Neural cell (in vitro differentiated cells): Measurements from ENCODE around the gene MYG1.

Experiments
- CTCF ChIP-seq: fragments of 450-650 bp; IDR thresholded peaks from 2 replicates; pipeline ENCODE4 v1.5.1; 2014; ENCODE audit warnings: antibody characterized with exemption, mild to moderate bottlenecking, moderate library complexity; ENCODE audit not compliant: poor library complexity, severe bottlenecking
- EP300 ChIP-seq: fragments of 450-650 bp; conservative IDR thresholded peaks from 2 replicates; pipeline ENCODE4 v1.6.1; 2014; ENCODE audit warnings: antibody characterized with exemption, mild to moderate bottlenecking, moderate library complexity; ENCODE audit not compliant: poor library complexity, severe bottlenecking
- EZH2 ChIP-seq: fragments of 200-600, 300-800 bp; shearing (Covaris generic), sonication (generic); IDR thresholded peaks from 2 replicates; pipeline ENCODE4 v1.6.1; 2014; ENCODE audit warnings: antibody characterized with exemption, low read length, borderline replicate concordance, mild to moderate bottlenecking; ENCODE audit not compliant: insufficient read depth, poor library complexity, severe bottlenecking
- POLR2AphosphoS5 ChIP-seq: IDR thresholded peaks from 2 replicates; pipeline ENCODE4 v1.6.1; 2012
- REST ChIP-seq: IDR thresholded peaks from 2 replicates; pipeline ENCODE4 v1.6.1; 2012; ENCODE audit warnings: borderline replicate concordance
- TAF1 ChIP-seq: IDR thresholded peaks from 2 replicates; pipeline ENCODE4 v1.6.1; 2012; ENCODE audit warnings: low read depth

GRCh38 chr12:53255996-53256395, 43.5 kb upstream of the MYG1 start:
- TF ChIP-seq CTCF = no peak
- TF ChIP-seq REST = no peak
- no peak for TF ChIP-seq EP300
- TF ChIP-seq POLR2AphosphoS5 = no peak
- no peak for TF ChIP-seq EZH2
- no peak for TF ChIP-seq TAF1
